Measurements from ENCODE around the gene CMPK1.

CMPK1 gene

DNA sequence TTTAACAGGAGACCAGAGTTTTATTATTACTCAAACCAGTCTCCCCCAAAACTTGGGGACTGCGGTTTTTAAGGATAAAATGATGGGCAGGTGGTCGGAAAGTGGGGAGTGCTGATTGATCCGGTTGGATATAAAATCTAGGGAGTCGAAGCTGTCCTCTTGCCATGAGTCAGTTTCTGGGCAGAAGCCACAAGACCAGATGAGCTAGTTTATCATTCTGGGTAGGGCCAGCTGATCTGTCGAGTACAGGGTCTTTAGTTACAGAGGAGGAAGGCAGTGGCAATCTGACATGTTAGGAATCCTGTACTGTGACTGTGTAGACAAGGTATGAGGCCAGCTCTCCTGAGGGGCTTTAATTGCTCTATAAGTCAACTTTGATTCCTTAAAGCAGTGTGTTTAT, 59.6 kb downstream of the CMPK1 start:
- no peak for DNase-seq (ENCODE audit: extremely low read depth in 1 of 2, low read depth in 1 of 2)

DNA sequence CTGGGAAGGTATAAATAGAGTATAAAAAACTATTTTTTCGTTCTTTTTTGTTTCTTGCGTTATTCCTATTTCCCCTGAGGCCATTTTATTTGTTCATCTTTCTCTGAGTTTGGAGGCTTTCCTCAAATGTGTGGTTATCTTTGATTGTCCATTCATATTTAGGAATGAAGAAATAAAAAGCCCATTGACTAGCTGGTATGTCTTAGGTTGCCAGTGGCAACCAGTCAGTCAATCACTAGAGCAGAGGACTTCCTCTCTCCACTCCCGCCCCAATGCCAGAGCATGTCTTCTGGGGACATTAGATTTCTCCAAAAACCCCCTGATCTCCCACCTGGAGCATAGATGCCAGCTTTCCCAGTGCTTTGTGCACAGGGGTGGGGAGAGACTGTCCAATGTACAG, 61.8 kb downstream of the CMPK1 start:
- DNase-seq (ENCODE audit: extremely low read depth in 1 of 2, low read depth in 1 of 2): no peak

DNA sequence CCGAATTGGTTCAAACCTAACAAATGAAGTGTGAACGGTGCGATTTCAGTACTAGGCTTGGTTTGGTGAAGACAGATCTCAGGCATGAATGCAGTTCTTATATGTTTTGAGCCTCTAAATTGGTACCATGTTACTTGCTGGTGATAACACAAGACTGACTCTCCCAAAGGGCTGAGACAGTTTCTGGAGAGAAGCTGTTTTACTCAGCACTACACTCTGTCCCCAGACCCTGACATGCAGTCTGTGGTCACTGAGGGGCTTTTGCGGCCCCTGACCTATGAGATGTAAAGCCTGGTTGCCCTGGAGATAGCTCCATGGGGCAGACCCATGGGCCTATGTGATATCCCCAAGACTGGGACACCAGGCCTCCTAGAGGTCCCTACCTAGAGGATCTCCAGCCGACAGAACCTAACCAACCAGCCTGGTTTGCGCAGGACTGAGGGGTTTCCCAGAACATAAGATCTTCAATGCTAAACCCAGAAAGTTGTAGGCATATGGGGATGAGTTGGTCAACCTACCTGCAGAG, 63.1 kb downstream of the CMPK1 start:
- DNase-seq (ENCODE audit: extremely low read depth in 1 of 2, low read depth in 1 of 2): no peak

DNA sequence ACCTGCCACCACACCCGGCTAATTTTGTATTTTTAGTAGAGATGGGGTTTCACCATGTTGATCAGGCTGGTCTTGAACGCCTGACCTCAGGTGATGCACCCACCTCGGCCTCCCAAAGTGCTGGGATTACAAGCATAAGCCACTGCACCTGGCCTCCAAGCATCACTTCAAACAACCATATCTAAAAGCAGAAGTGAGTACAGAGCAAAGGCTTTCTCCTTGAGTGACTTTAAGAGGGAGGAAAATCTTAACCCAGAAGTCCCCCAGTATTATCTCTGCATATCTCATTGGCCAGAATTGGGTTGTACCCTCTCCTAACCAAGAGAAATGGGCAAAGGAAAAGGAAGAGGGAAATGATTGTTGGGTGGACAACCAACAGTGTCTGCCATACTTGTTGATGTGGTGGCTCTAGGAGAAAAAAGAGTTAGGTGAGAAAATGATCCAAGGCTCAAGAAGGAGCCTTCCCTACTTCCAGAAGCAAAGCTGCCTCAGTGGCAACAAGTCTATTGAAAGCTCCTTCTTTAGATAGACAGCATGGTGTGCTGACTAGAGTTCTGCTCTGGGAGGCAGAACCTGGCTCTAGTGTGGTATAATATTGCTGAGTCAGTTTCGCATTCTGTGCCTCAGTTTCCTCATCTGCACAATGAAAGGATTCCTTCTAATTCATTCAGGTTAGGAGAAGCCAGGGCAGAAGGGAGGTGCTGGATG, 65.7 kb downstream of the CMPK1 start:
- DNase-seq (ENCODE audit: extremely low read depth in 1 of 2, low read depth in 1 of 2): no peak

DNA sequence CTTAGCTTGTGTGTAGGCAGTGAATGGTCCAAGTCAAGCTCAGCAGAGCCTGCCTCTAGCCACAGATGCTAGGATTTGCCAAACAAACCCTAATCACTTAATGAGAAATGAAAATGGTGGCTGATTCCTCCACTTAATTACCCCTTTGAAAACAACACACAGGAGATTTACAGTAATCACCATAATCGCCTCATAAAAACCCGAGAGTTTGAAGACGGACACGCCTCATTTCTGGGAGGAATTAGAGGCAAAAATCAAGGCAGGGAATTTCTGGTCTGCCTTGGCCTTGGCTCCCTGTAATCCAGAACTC, 66.2 kb downstream of the CMPK1 start:
- DNase-seq (ENCODE audit: extremely low read depth in 1 of 2, low read depth in 1 of 2): no peak

DNA sequence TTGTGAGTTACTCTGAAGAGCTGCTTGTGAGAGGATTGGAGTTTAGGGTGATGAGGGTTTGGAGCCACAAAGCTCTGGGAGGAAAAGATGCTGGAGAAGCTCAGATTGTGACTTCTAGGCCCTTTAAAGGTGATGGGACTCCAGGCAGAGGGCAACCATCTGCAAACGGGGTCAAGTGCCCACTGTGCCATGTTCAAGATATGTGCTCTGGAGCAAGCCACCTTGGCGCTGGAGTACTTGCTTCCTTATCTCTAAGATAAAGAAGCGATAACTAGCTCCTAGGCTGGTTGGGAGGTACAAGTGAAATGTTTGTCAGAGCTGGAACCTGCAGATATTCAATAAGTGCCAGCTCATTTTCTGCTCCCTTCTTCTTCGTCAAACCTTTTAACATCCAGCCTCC, 68.2 kb downstream of the CMPK1 start:
- no peak for DNase-seq (ENCODE audit: extremely low read depth in 1 of 2, low read depth in 1 of 2)

DNA sequence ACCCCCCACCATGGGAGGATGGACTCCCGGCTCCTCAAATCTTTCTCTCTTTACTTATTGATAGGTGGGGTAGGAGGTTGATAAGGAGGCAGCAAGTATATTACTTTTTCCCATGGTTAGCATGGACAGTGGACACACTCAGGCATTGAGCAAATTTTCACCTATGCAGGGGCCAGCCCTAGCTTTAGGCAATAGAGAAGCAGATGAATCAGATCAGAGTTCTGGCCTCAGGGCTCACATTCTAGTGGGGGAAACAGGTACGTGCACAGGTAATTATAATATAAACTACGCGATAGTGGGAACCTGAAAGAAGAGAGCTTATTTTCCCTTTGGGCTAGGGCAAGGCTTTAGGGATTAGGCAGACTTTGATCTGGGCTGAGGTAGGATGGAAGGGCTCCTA, 69.0 kb downstream of the CMPK1 start:
- DNase-seq (ENCODE audit: extremely low read depth in 1 of 2, low read depth in 1 of 2): no peak

DNA sequence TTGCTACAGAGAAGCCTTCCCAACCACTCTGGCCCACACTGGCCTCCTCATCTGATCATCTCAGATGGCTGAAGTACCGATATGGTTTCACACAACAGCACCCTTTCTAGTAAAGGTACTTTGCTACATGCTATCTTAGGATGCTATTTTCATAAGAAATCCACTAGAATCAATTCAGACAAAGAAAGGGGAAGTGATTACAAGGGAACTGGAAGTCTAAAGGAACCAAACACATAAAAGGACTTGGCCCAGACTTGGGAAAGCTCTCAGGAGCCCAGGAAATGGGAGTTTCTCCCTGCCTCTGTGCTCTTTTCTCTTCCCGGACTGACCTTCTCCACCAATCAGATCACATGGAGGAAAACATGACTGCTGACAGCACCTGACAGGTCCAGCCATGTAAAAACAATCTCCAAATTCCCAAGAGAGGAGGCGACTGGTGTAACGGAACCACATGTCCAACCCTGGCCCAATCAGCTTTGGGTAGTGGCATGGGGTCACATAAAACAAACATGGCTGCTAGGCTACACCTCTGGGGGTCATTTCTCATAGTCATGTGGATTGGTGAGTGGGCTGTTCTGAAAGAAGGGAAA, 69.8 kb downstream of the CMPK1 start:
- DNase-seq (ENCODE audit: extremely low read depth in 1 of 2, low read depth in 1 of 2): no peak

DNA sequence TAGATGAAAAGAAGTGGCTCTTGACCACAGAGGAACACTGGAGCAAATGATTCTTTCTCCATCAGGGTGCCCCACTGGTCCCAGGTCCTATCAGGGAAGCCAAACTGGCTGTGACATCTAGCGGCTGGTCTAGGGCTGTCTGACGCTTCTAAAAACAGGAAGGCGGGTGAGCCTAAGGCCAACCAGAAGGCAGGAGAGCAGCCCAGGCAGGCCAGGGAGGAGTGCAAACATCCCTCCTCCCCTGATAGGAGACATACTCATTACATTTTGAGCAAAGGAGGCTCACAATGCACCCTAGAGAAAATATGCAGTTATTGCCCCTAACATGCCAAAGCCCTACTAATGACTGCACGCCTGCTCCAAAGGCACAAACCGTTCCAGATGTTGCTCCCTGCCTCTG, 72.1 kb downstream of the CMPK1 start:
- DNase-seq (ENCODE audit: extremely low read depth in 1 of 2, low read depth in 1 of 2): no peak

DNA sequence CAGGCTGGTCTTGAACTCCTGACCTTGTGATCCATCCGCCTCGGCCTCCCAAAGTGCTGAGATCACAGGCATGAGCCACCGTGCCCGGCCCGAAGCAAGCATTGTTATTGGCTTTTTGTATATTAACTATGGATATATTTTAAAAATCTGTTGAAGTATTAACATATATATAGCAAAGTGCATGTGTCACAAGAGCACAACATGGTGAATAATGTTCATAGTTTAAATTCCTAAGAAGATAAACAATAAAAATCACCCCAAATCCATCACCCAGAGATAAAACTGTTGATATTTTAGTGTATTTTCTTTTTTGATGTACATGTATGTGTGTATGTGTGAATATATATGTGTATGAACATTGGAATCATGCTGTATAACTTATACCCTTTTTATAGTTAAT, 73.4 kb downstream of the CMPK1 start:
- no peak for DNase-seq (ENCODE audit: extremely low read depth in 1 of 2, low read depth in 1 of 2)

DNA sequence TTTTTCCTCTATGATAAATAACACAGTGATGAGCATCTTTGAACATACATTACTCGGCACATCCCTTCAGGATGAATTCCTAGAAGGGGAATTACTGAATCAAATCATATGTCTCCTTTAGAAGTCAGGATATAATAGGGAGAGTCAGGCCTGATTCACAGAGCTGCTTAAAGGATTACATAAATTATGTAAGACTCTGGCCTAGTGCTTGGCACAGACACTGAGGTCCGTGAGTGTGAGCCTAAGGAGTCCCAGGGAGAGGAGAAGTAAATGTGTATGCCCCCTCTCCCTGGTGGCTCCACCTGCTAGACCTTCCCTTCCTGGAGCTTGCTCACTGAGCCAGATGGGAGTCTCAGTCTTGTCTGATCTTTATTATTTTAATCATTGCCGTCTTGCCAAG, 73.9 kb downstream of the CMPK1 start:
- no peak for DNase-seq (ENCODE audit: extremely low read depth in 1 of 2, low read depth in 1 of 2)

DNA sequence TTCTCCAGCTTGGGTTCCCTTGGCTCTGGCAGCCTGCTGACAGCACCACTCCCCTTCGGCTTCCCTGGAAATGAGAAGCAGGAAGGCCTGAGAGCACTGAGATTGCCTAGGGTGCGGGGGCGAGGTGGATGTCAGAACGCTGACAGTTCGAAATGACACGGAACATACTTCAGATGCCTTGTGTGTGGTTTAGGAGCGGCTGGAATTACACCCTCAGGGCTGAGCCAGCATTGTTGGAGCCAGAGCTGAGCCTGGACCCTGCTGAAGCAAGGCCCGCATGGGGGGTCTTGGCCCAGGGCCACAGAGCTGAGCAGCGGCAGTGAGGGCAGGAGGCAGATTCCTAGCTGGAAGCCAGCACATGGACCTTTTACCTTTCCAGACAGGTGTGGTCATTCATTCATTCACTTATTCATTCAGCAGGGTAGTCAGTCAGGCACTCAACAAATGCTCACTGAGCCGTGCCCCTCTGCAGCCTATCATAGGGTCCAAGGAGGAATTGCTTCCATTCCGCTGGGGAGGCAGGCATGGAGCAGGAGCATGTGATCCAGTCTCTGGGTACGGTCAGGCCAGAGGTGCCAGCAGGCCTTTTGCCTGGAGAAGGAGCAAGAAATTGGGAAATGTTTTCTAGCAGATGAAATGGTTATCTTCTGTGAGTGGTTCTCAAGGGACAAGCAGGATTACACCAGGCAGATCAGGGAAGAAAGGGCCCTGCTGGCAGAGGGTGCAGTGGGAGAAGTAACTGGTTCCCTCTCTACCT, 75.9 kb downstream of the CMPK1 start:
- no peak for DNase-seq (ENCODE audit: extremely low read depth in 1 of 2, low read depth in 1 of 2)

DNA sequence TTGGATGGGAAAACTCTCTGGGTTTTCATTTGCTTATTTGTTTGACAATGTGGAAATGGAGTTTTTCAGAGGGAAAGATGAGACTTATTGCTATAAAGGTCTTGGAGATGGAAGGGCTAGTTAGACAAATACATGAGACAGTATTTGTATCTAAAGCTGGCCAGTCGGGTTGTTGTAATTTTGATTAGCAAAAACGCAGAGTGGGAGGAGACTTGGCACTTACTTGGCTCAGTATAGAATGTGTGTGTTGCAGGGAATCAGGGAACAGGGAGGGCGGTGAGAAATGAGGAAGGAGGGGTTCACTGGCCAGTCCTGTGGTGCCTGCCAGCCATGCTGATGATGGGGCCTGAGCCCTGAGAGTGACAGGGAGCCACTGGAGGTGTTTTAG, 76.5 kb downstream of the CMPK1 start:
- DNase-seq (ENCODE audit: extremely low read depth in 1 of 2, low read depth in 1 of 2): no peak

DNA sequence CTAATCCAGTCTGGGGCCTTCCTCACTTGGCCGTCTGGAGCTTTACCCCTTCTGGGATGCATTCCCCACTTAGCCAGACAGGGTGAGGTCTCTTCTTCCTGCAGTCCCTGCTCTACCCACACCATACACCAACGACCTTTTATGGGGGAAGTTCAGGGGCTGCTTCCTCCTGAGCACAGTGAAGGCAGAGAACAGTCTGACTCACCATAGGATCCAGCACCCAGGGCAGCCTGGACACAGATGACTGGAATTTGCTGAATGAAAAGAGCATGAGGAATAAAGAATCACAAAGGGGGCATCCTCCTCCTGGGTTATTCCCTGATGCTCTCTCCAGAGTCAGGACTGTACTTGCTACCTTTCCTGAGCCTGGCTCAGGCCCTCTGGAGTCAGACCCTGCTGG, 77.8 kb downstream of the CMPK1 start:
- no peak for DNase-seq (ENCODE audit: extremely low read depth in 1 of 2, low read depth in 1 of 2)

DNA sequence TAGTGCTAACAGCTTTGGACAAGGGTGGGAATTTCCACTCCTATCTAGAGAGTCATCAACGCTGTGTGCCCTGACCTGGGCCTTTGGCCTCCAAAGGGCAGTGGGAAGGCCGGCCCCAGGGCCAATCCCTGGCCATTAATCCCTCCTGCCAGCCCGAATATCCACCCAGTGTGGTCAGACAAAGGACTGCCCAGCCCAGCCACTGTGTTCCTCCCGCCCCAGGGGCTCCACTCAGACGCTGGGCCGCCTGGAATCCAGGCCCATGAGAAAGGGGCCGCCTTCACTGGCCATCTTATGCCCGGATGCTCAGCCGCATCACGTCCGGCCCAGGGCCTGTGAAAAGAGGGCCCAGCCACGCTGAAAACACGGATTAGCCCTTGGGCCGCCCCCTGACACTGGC, 78.8 kb downstream of the CMPK1 start:
- no peak for DNase-seq (ENCODE audit: extremely low read depth in 1 of 2, low read depth in 1 of 2)

DNA sequence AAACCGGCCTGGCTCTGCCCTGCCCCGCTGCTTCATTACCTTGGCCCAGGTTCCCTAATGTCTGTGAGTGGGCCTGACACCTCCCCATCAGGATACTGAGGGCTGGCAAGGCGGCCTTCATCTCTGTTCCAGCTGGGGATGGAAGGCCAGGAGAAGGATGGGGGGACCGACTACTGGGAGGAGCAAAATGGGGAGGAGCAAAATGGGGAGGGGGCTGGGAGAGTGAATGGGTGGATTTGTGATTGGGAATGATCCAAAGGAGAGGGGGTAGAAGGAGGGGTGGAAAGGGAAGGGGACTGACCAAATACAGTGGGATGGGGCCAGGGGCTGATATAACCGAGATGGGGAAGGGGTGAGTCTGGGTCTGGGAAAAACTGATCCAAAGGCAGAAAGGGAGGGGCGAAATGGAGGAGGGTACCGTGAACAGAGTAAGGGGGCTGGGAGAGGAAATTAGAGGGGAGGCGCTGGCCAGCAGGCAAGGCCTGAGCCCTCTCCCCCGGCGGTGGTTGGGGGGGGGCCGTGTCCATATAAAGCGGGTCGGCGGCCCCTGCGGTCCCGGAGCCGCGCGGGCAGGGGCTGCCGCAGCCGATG, 82.2 kb downstream of the CMPK1 start, which contains the start of gene FOXE3:
TSS of gene FOXE3 (plus strand) at position 558 of the 591 bp plus-strand sequence. CDS start at position 589, 31 bp downstream.
- DNase-seq (ENCODE audit: extremely low read depth in 1 of 2, low read depth in 1 of 2): no peak

DNA sequence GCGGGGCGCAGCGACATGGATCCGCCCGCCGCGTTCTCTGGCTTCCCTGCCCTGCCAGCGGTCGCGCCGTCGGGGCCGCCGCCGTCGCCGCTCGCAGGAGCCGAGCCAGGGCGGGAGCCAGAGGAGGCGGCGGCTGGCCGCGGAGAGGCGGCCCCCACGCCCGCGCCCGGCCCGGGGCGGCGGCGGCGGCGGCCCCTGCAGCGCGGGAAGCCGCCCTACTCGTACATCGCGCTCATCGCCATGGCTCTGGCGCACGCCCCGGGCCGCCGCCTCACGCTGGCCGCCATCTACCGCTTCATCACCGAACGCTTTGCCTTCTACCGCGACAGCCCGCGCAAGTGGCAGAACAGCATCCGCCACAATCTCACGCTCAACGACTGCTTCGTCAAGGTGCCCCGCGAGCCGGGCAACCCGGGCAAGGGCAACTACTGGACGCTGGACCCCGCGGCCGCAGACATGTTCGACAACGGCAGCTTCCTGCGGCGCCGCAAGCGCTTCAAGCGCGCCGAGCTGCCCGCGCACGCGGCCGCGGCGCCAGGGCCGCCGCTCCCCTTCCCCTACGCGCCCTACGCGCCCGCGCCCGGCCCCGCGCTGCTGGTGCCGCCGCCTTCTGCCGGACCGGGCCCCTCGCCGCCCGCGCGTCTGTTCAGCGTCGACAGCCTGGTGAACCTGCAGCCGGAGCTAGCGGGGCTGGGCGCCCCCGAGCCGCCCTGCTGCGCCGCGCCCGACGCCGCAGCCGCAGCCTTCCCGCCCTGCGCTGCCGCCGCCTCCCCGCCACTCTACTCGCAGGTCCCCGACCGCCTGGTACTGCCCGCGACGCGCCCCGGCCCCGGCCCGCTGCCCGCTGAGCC, 83.0 kb downstream of the CMPK1 start:
- no peak for DNase-seq (ENCODE audit: extremely low read depth in 1 of 2, low read depth in 1 of 2)

DNA sequence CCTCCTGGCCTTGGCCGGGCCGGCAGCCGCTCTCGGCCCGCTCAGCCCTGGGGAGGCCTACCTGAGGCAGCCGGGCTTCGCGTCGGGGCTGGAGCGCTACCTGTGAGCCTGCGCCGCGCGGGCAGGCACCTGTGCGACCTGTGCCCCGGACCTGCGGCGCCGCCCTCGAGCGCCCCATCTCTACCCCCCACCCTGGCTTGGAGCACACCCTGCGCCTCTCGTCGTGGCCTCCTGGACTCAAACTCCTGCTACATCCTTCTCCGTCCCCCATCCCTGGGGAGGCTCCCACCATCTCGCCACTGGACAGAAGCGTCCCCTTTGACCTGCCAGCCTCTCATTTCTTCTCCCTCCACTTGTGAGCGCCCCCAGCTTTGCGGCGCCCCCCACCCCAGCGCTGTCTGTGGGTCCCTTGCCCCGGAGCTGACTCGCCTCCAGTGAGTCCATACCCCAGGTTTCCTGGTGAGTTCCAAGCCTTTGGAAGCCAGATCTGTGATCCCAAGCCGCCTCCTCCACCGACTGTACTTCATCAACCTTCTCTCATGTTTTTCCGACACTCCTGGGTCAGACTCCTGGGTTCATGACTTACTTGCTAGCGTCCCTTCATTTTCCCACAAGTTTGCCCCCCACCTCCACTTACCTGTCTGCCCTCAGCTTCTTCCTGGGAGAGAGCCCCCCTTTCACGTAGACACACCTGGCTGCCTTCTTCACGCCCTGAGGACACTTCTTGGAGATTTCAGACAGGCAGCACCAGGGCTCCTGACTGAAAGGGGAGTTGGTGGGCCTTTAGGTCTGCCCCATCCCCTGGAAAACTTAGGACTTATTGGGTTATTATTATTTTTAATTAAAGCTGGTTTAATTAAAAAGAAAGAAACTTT, 83.8 kb downstream of the CMPK1 start:
- DNase-seq (ENCODE audit: extremely low read depth in 1 of 2, low read depth in 1 of 2): no peak

DNA sequence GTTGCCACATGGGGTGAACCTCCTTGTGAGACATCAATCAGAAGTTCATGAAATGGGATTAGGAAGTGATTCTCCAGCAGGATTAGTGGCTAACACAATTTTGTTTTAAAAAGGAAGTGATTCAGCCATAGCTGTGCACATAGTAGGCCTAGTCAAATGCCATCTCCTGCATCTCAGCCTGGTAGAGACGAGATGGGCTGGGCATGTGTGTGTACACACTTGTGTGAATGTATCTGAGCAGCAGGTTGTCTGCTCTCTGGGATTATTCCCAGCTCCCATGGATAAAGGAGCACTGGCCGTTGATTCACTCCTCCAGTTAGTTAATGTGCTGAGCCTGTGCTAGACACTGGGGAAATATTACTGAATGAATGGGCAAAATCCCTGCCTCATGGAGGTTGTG, 84.5 kb downstream of the CMPK1 start:
- DNase-seq (ENCODE audit: extremely low read depth in 1 of 2, low read depth in 1 of 2): no peak
